ENCODE measurements around the gene VEGFD.

The VEGFD gene, protein sequence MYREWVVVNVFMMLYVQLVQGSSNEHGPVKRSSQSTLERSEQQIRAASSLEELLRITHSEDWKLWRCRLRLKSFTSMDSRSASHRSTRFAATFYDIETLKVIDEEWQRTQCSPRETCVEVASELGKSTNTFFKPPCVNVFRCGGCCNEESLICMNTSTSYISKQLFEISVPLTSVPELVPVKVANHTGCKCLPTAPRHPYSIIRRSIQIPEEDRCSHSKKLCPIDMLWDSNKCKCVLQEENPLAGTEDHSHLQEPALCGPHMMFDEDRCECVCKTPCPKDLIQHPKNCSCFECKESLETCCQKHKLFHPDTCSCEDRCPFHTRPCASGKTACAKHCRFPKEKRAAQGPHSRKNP

DNA sequence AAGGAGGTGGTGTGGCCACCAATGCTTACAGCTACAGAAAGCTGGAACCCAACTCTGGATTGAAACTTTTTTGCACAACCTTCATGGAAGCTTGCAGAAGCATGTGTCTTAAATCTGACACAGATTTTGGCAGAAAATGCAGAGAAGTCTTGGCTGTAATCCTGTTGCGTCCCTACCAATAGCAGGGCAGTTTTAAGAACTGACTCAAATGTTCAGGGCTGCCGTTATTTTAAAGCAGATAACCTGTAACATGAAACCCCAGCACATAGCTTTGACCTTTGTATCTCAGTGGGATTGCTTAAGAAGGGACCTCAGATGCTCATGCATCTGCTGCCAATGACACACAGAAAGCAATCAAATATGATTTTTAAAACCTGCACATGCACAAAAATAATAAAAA lies at the start of gene VEGFD:
TSS of gene VEGFD (minus strand) at position 110 of the 400 bp plus-strand sequence. CDS start 467 bp downstream, outside the sequence.
- in situ Hi-C loops (cut with MboI; ENCODE audit: low pct_unique_long_range_greater_than_20kb, low sequenced_read_pairs, unreplicated experiment): no loop called here
- TF ChIP-seq, protein P1, sequence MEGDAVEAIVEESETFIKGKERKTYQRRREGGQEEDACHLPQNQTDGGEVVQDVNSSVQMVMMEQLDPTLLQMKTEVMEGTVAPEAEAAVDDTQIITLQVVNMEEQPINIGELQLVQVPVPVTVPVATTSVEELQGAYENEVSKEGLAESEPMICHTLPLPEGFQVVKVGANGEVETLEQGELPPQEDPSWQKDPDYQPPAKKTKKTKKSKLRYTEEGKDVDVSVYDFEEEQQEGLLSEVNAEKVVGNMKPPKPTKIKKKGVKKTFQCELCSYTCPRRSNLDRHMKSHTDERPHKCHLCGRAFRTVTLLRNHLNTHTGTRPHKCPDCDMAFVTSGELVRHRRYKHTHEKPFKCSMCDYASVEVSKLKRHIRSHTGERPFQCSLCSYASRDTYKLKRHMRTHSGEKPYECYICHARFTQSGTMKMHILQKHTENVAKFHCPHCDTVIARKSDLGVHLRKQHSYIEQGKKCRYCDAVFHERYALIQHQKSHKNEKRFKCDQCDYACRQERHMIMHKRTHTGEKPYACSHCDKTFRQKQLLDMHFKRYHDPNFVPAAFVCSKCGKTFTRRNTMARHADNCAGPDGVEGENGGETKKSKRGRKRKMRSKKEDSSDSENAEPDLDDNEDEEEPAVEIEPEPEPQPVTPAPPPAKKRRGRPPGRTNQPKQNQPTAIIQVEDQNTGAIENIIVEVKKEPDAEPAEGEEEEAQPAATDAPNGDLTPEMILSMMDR (IDR thresholded peaks at IDR 0.05; ENCODE audit: extremely low read depth, insufficient read depth, missing control alignments): no peak
- no peak for DNase-seq (ENCODE audit: low spot score)

GRCh38 chrX:15430584-15430983 lies 46.4 kb upstream of the VEGFD start:
- TF ChIP-seq, protein P1 (IDR thresholded peaks at IDR 0.05; ENCODE audit: extremely low read depth, insufficient read depth, missing control alignments): no peak
- DNase-seq (ENCODE audit: low spot score): no peak
- in situ Hi-C loops (cut with MboI; ENCODE audit: low pct_unique_long_range_greater_than_20kb, low sequenced_read_pairs, unreplicated experiment): no loop called here

DNA sequence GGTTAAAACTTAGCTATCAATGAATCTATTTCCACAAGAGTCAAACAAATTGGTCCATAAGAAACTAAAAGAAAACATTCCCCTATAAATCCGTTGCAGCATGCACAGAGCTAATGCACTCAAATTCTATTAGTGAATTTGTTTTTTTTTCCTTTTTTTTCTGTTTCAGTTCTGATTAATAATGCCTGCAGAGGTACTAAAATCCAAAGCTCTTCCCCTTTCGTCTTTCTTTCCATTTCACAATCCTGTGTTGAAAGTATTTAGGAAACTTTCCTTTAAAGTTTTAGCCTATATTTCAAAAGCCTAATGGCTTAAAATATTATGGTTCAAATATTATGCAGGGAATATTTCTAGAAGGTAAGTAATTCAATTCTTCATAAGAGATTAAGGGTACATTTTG lies 45.9 kb upstream of the VEGFD start:
- in situ Hi-C loops (cut with MboI; ENCODE audit: low pct_unique_long_range_greater_than_20kb, low sequenced_read_pairs, unreplicated experiment): no loop called here
- TF ChIP-seq, protein P1 (IDR thresholded peaks at IDR 0.05; ENCODE audit: extremely low read depth, insufficient read depth, missing control alignments): no peak
- no peak for DNase-seq (ENCODE audit: low spot score)

- TF ChIP-seq, protein P1 (IDR thresholded peaks at IDR 0.05; ENCODE audit: extremely low read depth, insufficient read depth, missing control alignments): no peak
- in situ Hi-C loops (cut with MboI; ENCODE audit: low pct_unique_long_range_greater_than_20kb, low sequenced_read_pairs, unreplicated experiment): no loop called here
- DNase-seq (ENCODE audit: low spot score): no peak
Measured at GRCh38 chrX:15425024-15425423, 40.8 kb upstream of the VEGFD start.

- in situ Hi-C loops (cut with MboI; ENCODE audit: low pct_unique_long_range_greater_than_20kb, low sequenced_read_pairs, unreplicated experiment): no loop called here
- DNase-seq (ENCODE audit: low spot score): no peak
- TF ChIP-seq, protein P1 (IDR thresholded peaks at IDR 0.05; ENCODE audit: extremely low read depth, insufficient read depth, missing control alignments): no peak
Measured at GRCh38 chrX:15418707-15419181, 34.5 kb upstream of the VEGFD start.

GRCh38 chrX:15418041-15418706 lies 34.0 kb upstream of the VEGFD start:
- DNase-seq (ENCODE audit: low spot score): no peak
- TF ChIP-seq, protein P1 (IDR thresholded peaks at IDR 0.05; ENCODE audit: extremely low read depth, insufficient read depth, missing control alignments): no peak
- in situ Hi-C loops (cut with MboI; ENCODE audit: low pct_unique_long_range_greater_than_20kb, low sequenced_read_pairs, unreplicated experiment): no loop called here
